Liver (tissue), 9 donors: Measurements from ENCODE around the gene SEC22C. TPM values are rescaled to one million over a fixed set of nuclear protein-coding genes. Genes with fewer than 3 reads are reported as not detected.

Experiments
- DNase-seq: peaks from one replicate; pipeline ENCODE4 v3.0.0-alpha.2; 2017; ENCODE audit warnings: low spot score
- H3K27ac ChIP-seq, 2 donors: one replicate each; pipeline ENCODE4 v1.7.0; 2013; ENCODE audit warnings: inconsistent platforms in 2 of 2, low read length in 2 of 2, control low read depth in 1 of 2, low read depth in 1 of 2, mild to moderate bottlenecking in 1 of 2
- H3K27me3 ChIP-seq, 4 donors: one replicate each; pipeline versions ENCODE4 v1.6.1 to v1.7.0; 2013; ENCODE audit warnings: low read length in 3 of 4, inconsistent platforms in 1 of 4, mild to moderate bottlenecking in 1 of 4, moderate library complexity in 1 of 4; ENCODE audit not compliant: control insufficient read depth in 4 of 4, insufficient read depth in 4 of 4
- H3K36me3 ChIP-seq, 4 donors: one replicate each; pipeline versions ENCODE4 v1.6.1 to v1.7.0; 2013; ENCODE audit warnings: low read length in 3 of 4, mild to moderate bottlenecking in 3 of 4, low read depth in 1 of 4, moderate library complexity in 1 of 4; ENCODE audit not compliant: control insufficient read depth in 4 of 4, insufficient read depth in 3 of 4
- H3K4me1 ChIP-seq, 4 donors: one replicate each; pipeline versions ENCODE4 v1.6.1 to v1.7.0; 2013; ENCODE audit warnings: low read length in 3 of 4, mild to moderate bottlenecking in 3 of 4, moderate library complexity in 1 of 4; ENCODE audit not compliant: control insufficient read depth in 4 of 4, insufficient read depth in 4 of 4
- H3K4me3 ChIP-seq, 3 donors: one replicate each; pipeline versions ENCODE4 v1.6.1 to v1.7.0; 2013; ENCODE audit warnings: low read length in 3 of 3, control low read depth in 1 of 3, low read depth in 1 of 3, mild to moderate bottlenecking in 1 of 3
- H3K9ac ChIP-seq, 2 donors: one replicate each; pipeline ENCODE4 v1.7.0; 2013; ENCODE audit warnings: low read length in 2 of 2, mild to moderate bottlenecking in 2 of 2, moderate library complexity in 2 of 2, control low read depth in 1 of 2, low read depth in 1 of 2
- H3K9me3 ChIP-seq, 4 donors: one replicate each; pipeline versions ENCODE4 v1.6.1 to v1.7.0; 2013; ENCODE audit warnings: low read length in 3 of 4; ENCODE audit not compliant: control insufficient read depth in 4 of 4
- ATF3 ChIP-seq: IDR thresholded peaks from 2 replicates; pipeline ENCODE4 v1.6.1; 2016; ENCODE audit warnings: antibody characterized with exemption
- CTCF ChIP-seq: fragments of 150-350 bp; IDR thresholded peaks from 2 replicates; pipeline ENCODE4 v1.5.1; 2017; ENCODE audit warnings: improper control_type of control experiment, low read depth, low read length; ENCODE audit not compliant: missing input control
- EGR1 ChIP-seq, 2 donors: IDR thresholded peaks; 2 replicates each; pipeline ENCODE4 v1.6.1; 2016 to 2018; ENCODE audit warnings: antibody characterized with exemption in 2 of 2, low read depth in 2 of 2
- FOXA1 ChIP-seq: IDR thresholded peaks from 2 replicates; pipeline ENCODE4 v1.6.1; 2016; ENCODE audit warnings: antibody characterized with exemption
- FOXA2 ChIP-seq: IDR thresholded peaks from 2 replicates; pipeline ENCODE4 v1.6.1; 2016; ENCODE audit warnings: antibody characterized with exemption
- GABPA ChIP-seq, 2 donors: IDR thresholded peaks in 1 of 2; conservative IDR thresholded peaks in 1 of 2; 2 replicates each; pipeline ENCODE4 v1.6.1; 2016; ENCODE audit warnings: antibody characterized with exemption in 2 of 2, mild to moderate bottlenecking in 1 of 2, moderate library complexity in 1 of 2
- HNF4A ChIP-seq, 2 donors: conservative IDR thresholded peaks; 2 replicates each; pipeline ENCODE4 v1.6.1; 2016; ENCODE audit warnings: antibody characterized with exemption in 2 of 2, mild to moderate bottlenecking in 2 of 2
- HNF4G ChIP-seq: IDR thresholded peaks from 2 replicates; pipeline ENCODE4 v1.6.1; 2016; ENCODE audit warnings: antibody characterized with exemption
- JUND ChIP-seq, 2 donors: IDR thresholded peaks; 2 replicates each; pipeline ENCODE4 v1.6.1; 2016; ENCODE audit warnings: antibody characterized with exemption in 2 of 2
- NR2F2 ChIP-seq: IDR thresholded peaks from 2 replicates; pipeline ENCODE4 v1.6.1; 2016; ENCODE audit warnings: antibody characterized with exemption
- RAD21 ChIP-seq, 2 donors: IDR thresholded peaks; 2 replicates each; pipeline ENCODE4 v1.6.1; 2016; ENCODE audit warnings: antibody characterized with exemption in 2 of 2, mild to moderate bottlenecking in 2 of 2
- REST ChIP-seq: IDR thresholded peaks from 2 replicates; pipeline ENCODE4 v1.6.1; 2016; ENCODE audit warnings: antibody characterized with exemption, mild to moderate bottlenecking
- SP1 ChIP-seq: IDR thresholded peaks from 2 replicates; pipeline ENCODE4 v1.6.1; 2018; ENCODE audit warnings: antibody characterized with exemption, mild to moderate bottlenecking
- TAF1 ChIP-seq: conservative IDR thresholded peaks from 2 replicates; pipeline ENCODE4 v1.6.1; 2016; ENCODE audit warnings: antibody characterized with exemption, mild to moderate bottlenecking
- YY1 ChIP-seq: IDR thresholded peaks from 2 replicates; pipeline ENCODE4 v1.6.1; 2016; ENCODE audit warnings: antibody characterized with exemption, mild to moderate bottlenecking
- ZBTB33 ChIP-seq: IDR thresholded peaks from 2 replicates; pipeline ENCODE4 v1.6.1; 2016; ENCODE audit warnings: antibody characterized with exemption
- WGBS: extraction: QIAGEN DNeasy Blood & Tissue Kit; methylation state at CpG from one replicate; pipeline ENCODE4 v1.1.7; 2013; 5-methylcytosine and 5-hydroxymethylcytosine counted together
- polyA plus RNA-seq, 2 donors: library from polyadenylated mRNA; stranded (reverse) in 1 of 2; unstranded in 1 of 2; fragments of 200-250 nt in 1 of 2; fragments of >200 nt in 1 of 2; fragmentation: Nextera tagmentation in 1 of 2; extraction: Ambion mirVana in 1 of 2; gene quantifications; one replicate each; pipeline versions ENCODE4 v1.2.1 to v1.2.3, GENCODE V29; 2013 to 2015
- total RNA-seq, 2 donors: library from RNA; depleted of rRNA; stranded (reverse); fragments of >200 nt; gene quantifications; one replicate each; pipeline ENCODE4 v1.2.3, GENCODE V29; 2014
- donor health status: healthy.
- donor health status: healthy.
- donor health status: healthy.
- donor health status: healthy.
- donor health status: healthy.

SEC22C gene
- total and polyA plus RNA-seq, 4 donors = 14.5 to 48.5 (median 17.8) TPM

- H3K9me3 ChIP-seq = no peaks in the 10 kb centered on the region
- peaks cover 0 to 1% (median 0%) of the 10 kb centered on the region in 4 donors for H3K27me3 ChIP-seq
- TF ChIP-seq HNF4A (conservative IDR thresholded peaks at IDR 0.05) (no peak), TAF1 (no peak), NR2F2 (no peak), RAD21 (IDR thresholded peaks at IDR 0.05) (no peak), ATF3 (no peak), EGR1 (IDR thresholded peaks at IDR 0.05; ENCODE audit: low read depth in 2 of 2) (no peak), JUND (IDR thresholded peaks at IDR 0.05) (no peak), SP1 (no peak), FOXA1 (no peak), REST (no peak)
- H3K36me3 ChIP-seq = no peaks in the 10 kb centered on the region
- WGBS = 10% methylated on average over 27 of the region's 27 CpGs
- H3K27ac ChIP-seq = no peak overlapping the region
- H3K9ac ChIP-seq = no peak overlapping the region
- peak overlapping the region in 2 of 3 donors; percentile 12 to 52 for H3K4me3 ChIP-seq
- no peak for DNase-seq
- H3K4me1 ChIP-seq = peaks cover 2 to 21% (median 12%) of the 10 kb centered on the region in 4 donors
These were observed 80.5 kb downstream of the SEC22C start for GRCh38 chr3:42501321-42501680.

- no peak overlapping the region for H3K4me3 ChIP-seq
- WGBS = 46% methylated on average over 4 of the region's 4 CpGs
- no peak for DNase-seq
These were observed 80.9 kb downstream of the SEC22C start for GRCh38 chr3:42500909-42501308.

More at GRCh38 chr3:42500909-42501308, 80.9 kb downstream of the SEC22C start:
- Histone ChIP-seq H3K9me3 (no peaks in the 10 kb centered on the region), H3K9ac (no peak overlapping the region), H3K4me1 (peaks cover 2 to 21% (median 12%) of the 10 kb centered on the region in 4 donors), H3K27me3 (peaks cover 0 to 1% (median 0%) of the 10 kb centered on the region in 4 donors), H3K27ac (no peak overlapping the region), H3K36me3 (no peaks in the 10 kb centered on the region)
- TF ChIP-seq CTCF = no peak
- TF ChIP-seq ZBTB33 = no peak
- TF ChIP-seq YY1 = no peak
- TF ChIP-seq GABPA (IDR thresholded peaks at IDR 0.05 in 1 of 2, conservative IDR thresholded peaks at IDR 0.05 in 1 of 2) = no peak
- TF ChIP-seq FOXA2 = no peak
- no peak for TF ChIP-seq HNF4G
- TF ChIP-seq SP1 = no peak
- TF ChIP-seq JUND (IDR thresholded peaks at IDR 0.05) = no peak
- TF ChIP-seq NR2F2 = no peak
- no peak for TF ChIP-seq EGR1 (IDR thresholded peaks at IDR 0.05; ENCODE audit: low read depth in 2 of 2)
- no peak for TF ChIP-seq RAD21 (IDR thresholded peaks at IDR 0.05)
- no peak for TF ChIP-seq HNF4A (conservative IDR thresholded peaks at IDR 0.05)
- no peak for TF ChIP-seq TAF1
- no peak for TF ChIP-seq FOXA1
